G401.6 (cell line): ENCODE results near the gene KLHL20.
"Not testable (repeated sequence)": the region's sequence is repeated elsewhere in the genome, so short reads cannot be mapped to it uniquely, and the experiment has no call there.

Source experiments
- FAIRE-seq: peaks from 2 replicates; lab custom pipeline; 2012; peaks lifted over from hg19 to GRCh38; lab: Jason Lieb, UNC

KLHL20 gene

DNA sequence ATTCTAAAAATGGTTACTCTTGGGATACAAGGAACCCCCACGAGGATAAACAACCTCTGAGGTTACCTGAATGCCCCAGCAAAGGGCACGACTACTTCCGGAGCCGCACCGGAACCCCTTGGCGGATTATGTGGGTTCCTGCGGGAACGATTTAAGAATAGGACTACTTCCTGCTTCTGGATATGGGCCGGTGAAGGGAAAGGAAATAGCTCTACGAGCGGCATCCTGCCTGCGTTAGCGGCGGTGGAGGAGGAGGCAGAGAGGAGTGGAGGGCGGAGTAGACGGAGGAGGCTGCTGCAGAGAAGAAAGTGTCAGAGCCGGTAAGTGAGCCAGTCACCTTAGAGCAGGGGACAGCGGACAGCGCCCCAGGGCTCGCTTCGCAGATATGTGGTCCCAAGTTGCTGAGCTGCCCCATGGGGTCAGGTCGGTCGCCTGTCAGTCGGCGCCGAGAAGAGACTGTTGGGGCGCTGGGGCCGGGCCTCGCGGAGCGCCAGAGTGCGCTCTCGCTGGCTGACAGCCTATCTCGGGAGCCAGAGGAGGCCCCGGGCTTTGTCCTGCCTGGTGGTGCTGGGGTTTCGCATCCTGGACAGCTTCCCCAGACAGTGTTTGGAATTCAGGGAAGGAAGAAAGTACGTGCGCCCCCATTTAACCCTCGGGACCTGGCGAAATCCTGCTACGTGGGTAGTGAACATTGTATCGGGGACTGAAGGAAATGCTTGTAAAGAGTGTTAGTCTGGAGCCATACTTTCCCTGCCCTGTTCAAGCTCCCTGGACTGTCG, at the start of gene KLHL20:
KLHL20 (plus strand) TSS at position 223 of the 779 bp plus-strand sequence. CDS start 1,063 bp downstream, outside the sequence.
- peak; percentile 94 for FAIRE-seq

- no peak for FAIRE-seq
Measured at GRCh38 chr1:173666646-173667045, 48.1 kb upstream of the KLHL20 start.

DNA sequence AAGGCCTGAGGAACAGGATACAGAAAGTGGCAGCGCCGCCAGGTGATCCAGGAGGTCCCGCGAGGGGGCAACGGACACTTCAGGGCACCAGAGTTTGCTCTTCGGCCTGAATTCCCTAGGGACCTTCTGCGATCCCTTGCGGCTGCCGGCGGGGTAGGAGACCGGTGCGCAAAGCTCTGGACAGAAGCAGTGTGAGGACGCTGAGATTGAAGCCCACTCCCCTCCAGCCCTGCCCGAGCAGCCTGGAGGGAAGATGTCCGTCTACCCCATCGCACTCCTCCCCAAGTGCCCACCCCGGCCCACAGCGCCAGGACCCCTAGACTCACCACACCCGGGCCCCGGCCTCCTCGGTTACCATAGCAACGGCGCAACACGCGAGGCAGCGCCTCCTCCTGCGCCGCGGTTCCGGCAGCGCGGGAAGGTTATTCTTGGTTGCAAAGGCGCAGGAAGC, 45.3 kb upstream of the KLHL20 start, which contains the start of gene ANKRD45:
ANKRD45 (minus strand) TSS at position 361 of the 451 bp plus-strand sequence. CDS start 10,433 bp downstream, outside the sequence.
- FAIRE-seq, result no peak

DNA sequence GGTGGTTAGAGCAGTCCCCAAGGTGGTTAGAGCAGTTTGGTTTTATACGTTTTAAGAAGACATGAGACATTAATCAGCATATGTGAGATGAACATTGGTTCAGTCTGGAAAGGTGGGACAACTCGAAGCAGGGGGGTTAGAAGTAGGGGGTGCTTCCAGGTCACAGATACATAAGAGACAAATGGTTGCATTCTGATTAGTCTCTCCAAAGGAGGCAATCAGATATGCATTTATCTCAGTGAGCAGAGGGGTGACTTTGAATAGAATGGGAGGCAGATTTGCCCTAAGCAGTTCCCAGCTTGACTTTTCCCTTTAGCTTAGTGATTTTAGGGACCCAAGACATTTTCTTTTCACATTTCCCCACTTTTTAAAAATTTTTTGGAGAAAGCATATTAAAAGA, 40.3 kb upstream of the KLHL20 start:
- not testable (repeated sequence) for FAIRE-seq

GRCh38 chr1:173680152-173680551, 34.6 kb upstream of the KLHL20 start:
- FAIRE-seq, result not testable (repeated sequence)

- no peak for FAIRE-seq
Measured at GRCh38 chr1:173682184-173682583, 32.6 kb upstream of the KLHL20 start.

DNA sequence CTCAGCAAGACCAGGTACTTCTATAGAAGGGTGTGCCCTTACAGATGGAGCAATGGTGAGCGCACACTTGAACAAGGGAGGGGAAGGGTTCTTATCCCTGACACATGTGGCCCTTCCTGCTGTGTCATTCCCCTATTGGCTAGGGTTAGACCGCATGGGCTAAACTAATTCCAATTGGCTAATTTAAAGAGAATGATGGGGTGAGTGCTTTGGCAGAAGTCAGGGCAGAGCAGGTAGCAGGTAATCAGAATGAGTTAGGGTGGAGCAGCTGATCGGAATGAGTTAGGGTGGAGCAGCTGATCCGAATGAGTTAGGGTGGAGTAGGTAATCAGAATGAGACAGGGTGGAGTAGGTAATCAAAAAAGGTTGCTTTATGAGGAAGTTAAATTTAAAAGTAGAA, 30.9 kb upstream of the KLHL20 start:
- FAIRE-seq, result not testable (repeated sequence)

GRCh38 chr1:173685121-173685520, 29.7 kb upstream of the KLHL20 start:
- FAIRE-seq, result not testable (repeated sequence)

DNA sequence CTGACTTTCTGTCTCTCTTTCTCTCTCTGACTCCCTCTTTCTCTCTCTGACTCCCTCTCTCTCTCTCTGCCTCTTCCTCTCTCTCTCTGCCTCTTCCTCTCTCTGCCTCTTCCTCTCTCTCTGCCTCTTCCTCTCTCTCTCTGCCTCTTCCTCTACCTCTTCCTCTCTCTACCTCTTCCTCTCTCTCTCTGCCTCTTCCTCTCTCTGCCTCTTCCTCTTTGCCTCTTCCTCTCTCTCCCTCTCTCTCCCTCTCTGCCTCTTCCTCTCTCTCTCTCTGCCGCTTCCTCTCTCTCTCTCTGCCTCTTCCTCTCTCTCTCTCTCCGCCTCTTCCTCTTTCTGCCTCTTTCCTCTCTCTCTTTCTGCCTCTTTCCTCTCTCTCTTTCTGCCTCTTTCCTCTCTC, 26.5 kb upstream of the KLHL20 start:
- no peak for FAIRE-seq

DNA sequence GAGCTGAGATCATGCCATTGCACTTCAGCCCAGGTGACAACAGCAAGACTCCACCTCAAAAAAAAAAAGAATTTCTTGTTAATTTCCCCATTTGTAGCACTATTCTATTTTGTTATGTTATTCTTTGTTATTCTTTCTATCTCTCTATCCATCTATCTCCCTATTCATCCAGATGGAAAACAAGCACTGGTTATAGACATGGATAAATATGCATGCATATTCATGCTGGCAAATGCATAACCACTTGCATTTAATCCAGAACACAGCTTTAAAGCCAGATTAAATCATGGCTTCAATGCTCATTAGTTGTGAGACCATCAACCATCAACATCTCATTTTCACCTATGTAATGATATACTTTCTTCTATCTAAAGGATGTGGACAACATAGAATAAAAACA, 21.5 kb upstream of the KLHL20 start:
- FAIRE-seq, result no peak

- not testable (repeated sequence) for FAIRE-seq
Measured at GRCh38 chr1:173701299-173701698, 13.5 kb upstream of the KLHL20 start.

- no peak for FAIRE-seq
Measured at GRCh38 chr1:173702736-173703135, 12.0 kb upstream of the KLHL20 start.

DNA sequence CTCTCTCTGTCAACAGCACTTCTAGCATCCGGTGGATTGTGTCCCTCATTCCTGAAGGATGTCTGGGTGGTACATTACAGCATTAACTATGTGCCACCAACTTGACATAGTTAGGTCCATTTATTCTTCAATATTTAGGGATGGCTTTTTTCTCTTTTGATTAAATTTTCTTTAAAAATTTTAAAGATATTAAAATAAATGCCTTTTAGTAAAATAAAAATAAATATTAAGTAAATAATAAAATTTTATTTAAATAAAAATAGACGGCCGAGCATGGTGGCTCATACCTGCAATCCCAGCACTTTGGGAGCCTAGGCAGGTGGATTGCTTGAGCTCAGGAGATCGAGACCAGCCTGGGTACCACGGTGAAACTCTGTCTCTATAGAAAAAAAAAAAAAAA, 9.7 kb upstream of the KLHL20 start:
- peak; percentile 19 for FAIRE-seq

- FAIRE-seq, result no peak
Measured at GRCh38 chr1:173708787-173709186, 6.0 kb upstream of the KLHL20 start.

- FAIRE-seq, result no peak
Measured at GRCh38 chr1:173714441-173714758, 381 bp upstream of the KLHL20 start.

DNA sequence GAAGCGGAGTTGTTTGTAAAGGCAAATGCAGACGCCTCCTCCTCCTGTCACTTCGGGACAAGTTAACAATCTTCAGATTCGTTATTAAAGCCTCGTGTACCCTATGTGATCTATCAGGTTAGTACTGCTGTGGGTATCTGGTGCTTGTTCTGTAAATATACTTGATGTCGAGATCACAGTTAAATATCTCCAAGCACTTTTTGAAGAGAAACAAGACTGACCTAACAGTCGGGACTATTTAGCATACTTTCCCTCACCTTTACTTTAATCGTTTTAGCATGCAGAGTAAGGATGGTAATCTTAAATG, 710 bp downstream of the KLHL20 start:
- FAIRE-seq, result no peak

DNA sequence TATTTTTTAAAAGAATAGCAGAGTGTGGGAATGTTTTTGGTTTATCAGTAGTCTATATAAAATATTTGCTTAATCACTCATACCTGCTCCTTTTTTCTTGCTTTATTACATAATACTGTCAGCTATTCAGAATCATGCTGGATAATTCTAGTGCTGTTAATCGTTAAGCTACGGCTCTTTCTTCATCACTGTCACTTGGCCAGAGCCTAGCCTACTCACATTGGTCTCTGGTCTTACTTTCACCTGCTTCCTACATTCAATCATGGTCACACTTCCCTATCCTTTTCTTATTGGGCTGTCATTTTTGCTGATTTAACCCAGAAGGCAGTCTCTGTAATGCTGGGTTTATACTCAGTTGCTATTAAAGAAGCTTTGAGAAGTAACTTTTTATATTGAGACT, 2.5 kb downstream of the KLHL20 start:
- FAIRE-seq, result no peak

- FAIRE-seq, result not testable (repeated sequence)
Measured at GRCh38 chr1:173731331-173731730, 16.6 kb downstream of the KLHL20 start.

GRCh38 chr1:173733912-173734311, 19.1 kb downstream of the KLHL20 start:
- no peak for FAIRE-seq

DNA sequence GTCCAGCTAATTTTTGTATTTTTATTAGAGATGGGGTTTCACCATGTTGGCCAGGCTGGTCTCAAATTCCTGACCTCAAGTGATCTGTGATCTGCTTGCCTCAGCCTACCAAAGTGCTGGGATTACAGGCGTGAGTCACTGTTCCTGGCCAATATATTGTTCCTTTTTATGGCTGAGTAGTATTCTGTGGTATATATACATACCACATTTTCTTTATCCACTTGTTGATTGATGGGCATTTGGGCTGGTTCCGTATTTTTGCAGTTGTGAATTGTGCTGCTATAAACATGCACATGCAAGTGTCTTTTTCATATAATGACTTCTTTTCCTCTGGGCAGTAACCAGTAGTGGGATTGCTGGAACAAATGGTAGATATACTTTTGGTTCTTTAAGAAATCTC, 21.3 kb downstream of the KLHL20 start:
- not testable (repeated sequence) for FAIRE-seq

DNA sequence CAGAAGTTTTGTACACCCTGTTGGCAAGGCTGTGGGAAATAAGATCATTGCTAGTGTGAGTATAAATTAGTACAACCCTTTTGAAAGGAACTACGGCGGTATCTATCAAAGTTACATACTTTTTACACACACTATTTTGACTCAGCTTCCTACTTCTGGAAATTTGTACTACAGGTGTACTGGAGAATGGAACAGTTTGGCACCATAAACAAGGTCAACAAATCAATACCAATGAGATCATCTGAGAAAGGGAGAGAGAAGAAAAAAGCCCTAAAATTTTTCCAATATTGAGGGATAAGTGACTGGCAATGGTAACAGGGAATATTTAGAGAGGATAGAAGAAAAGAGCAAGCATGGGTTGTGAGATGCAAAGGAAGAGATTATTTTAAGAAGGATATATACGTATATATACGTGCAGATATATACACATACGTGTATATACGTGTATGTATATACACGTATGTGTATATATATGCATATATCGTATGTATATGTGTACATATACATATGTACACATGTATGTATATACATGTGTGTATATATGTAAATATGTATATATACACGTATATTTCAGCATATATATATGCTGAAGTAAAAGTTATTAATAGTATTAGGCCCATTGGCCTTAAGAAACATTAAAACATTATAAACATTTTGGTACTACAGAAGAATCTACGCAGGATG, 27.6 kb downstream of the KLHL20 start:
- no peak for FAIRE-seq

DNA sequence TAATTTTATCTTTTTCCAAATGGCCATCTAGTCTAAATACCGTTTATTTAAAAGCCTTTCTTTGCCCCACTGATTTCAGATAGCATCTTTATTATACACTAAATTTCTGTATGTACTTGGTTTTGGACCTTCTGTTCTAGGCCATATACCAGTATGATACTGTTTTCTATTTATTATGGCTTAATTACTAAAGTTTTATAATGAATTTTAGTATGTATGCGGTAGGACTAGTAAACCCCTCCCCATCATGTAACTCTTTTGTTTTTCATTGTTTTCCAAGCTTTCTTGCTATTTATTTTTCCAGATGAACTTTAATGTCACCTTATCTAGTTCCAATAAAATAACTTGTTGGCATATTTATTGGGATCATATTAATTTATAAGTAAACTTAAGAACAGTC, 29.9 kb downstream of the KLHL20 start:
- peak; percentile 47 for FAIRE-seq

- FAIRE-seq, result no peak
Measured at GRCh38 chr1:173749137-173749536, 34.4 kb downstream of the KLHL20 start.

DNA sequence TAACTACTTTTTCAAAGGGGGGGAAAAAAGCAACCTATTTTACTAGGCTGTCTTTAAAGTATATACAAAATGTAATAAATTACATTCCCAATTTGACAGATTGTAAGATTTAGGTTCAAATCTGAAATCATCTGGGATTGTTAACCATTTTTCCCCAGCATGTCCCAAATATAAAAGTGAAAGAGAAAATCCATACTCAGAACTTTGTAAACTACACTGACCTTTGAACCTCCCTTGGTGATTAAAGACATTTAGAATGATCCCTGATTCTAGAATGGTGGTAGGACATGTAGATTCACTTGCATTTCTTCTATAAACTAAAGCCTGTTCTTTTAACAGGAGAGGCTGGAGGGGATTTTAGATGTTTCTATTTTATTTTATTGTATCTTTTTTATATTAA, 39.0 kb downstream of the KLHL20 start:
- no peak for FAIRE-seq
